Breast epithelium (tissue), 3 donors: Measurements from ENCODE around the gene PPM1J.

Experiments
- POLR2A ChIP-seq: fragments of 450-650 bp; IDR thresholded peaks from one replicate; pipeline ENCODE4 v1.6.1; 2016; ENCODE audit warnings: antibody characterized with exemption, mild to moderate bottlenecking, moderate library complexity
- TF ChIP-seq, protein P1 (sequence below), 3 donors: fragments of 450-650 bp; IDR thresholded peaks; one replicate each; pipeline ENCODE4 v1.5.1; 2016 to 2017; ENCODE audit warnings: antibody characterized with exemption in 3 of 3, mild to moderate bottlenecking in 3 of 3, moderate library complexity in 3 of 3

DNA sequence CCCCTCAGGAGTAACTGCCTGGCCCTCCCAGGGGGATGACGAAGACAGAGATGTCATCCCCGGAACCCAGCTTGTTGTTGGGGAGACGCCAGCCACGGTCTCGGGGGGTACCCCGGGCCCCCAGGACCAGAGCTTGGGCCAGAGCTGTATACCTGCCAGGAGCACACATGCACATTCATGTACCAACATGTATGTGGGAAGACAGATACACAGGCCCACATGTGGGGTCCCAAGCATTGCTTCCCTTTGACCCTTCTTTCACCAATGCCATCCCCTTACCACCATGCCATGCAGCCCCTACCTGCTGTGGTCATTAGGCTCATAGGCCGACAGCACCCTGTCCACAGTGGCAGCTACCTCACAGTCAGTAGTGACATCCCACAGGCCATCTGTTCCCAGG is 5.0 kb downstream of the PPM1J start:
- TF ChIP-seq, protein P1, sequence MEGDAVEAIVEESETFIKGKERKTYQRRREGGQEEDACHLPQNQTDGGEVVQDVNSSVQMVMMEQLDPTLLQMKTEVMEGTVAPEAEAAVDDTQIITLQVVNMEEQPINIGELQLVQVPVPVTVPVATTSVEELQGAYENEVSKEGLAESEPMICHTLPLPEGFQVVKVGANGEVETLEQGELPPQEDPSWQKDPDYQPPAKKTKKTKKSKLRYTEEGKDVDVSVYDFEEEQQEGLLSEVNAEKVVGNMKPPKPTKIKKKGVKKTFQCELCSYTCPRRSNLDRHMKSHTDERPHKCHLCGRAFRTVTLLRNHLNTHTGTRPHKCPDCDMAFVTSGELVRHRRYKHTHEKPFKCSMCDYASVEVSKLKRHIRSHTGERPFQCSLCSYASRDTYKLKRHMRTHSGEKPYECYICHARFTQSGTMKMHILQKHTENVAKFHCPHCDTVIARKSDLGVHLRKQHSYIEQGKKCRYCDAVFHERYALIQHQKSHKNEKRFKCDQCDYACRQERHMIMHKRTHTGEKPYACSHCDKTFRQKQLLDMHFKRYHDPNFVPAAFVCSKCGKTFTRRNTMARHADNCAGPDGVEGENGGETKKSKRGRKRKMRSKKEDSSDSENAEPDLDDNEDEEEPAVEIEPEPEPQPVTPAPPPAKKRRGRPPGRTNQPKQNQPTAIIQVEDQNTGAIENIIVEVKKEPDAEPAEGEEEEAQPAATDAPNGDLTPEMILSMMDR (IDR thresholded peaks at IDR 0.05), result no peak
- TF ChIP-seq POLR2A, result no peak
